KMS-11 (cell line): ENCODE measurements around the gene DNAH10.

Source experiments
- H2AFZ ChIP-seq: fragments of 200-600 bp; sonication (generic); 2 replicates; pipeline ENCODE4 v1.6.1; 2016; ENCODE audit warnings: antibody characterized with exemption, mixed run types, low read depth
- H3K27ac ChIP-seq: fragments of 200-600 bp; sonication (generic); 2 replicates; pipeline ENCODE4 v1.6.1; 2016; ENCODE audit warnings: mild to moderate bottlenecking, mixed run types
- H3K27me3 ChIP-seq: fragments of 200-600 bp; sonication (generic); 2 replicates; pipeline ENCODE4 v1.6.1; 2017; ENCODE audit warnings: mild to moderate bottlenecking, low read depth, mixed run types, moderate library complexity; ENCODE audit not compliant: insufficient read depth
- H3K36me3 ChIP-seq: fragments of 200-600 bp; sonication (generic); 2 replicates; pipeline ENCODE4 v1.6.1; 2017; ENCODE audit warnings: mild to moderate bottlenecking, mixed run types; ENCODE audit not compliant: insufficient read depth
- H3K4me1 ChIP-seq: fragments of 200-600 bp; sonication (generic); 2 replicates; pipeline ENCODE4 v1.6.1; 2016; ENCODE audit warnings: mild to moderate bottlenecking, low read depth, mixed run types; ENCODE audit not compliant: poor library complexity, severe bottlenecking
- H3K4me2 ChIP-seq: fragments of 200-600 bp; sonication (generic); 2 replicates; pipeline ENCODE4 v1.7.0; 2016; ENCODE audit warnings: mild to moderate bottlenecking, mixed run types
- H3K4me3 ChIP-seq: fragments of 200-600 bp; sonication (generic); IDR thresholded peaks from 2 replicates; pipeline ENCODE4 v1.6.1; 2017; ENCODE audit warnings: low read depth, low read length, mixed read lengths; ENCODE audit not compliant: insufficient read depth
- H3K79me2 ChIP-seq: fragments of 200-600 bp; sonication (generic); 2 replicates; pipeline ENCODE4 v1.6.1; 2016; ENCODE audit warnings: low read depth, mixed run types; ENCODE audit not compliant: insufficient read depth
- H3K9ac ChIP-seq: fragments of 200-600 bp; sonication (generic); 2 replicates; pipeline ENCODE4 v1.6.1; 2016; ENCODE audit warnings: mild to moderate bottlenecking, mixed run types
- H4K20me1 ChIP-seq: fragments of 200-600 bp; sonication (generic); 2 replicates; pipeline ENCODE4 v1.6.1; 2016; ENCODE audit warnings: mild to moderate bottlenecking, mixed run types; ENCODE audit not compliant: insufficient read depth
- CTCF ChIP-seq: fragments of 200-600 bp; sonication (generic); conservative IDR thresholded peaks from 2 replicates; pipeline ENCODE4 v1.6.1; 2017; ENCODE audit warnings: low read depth, mild to moderate bottlenecking, antibody characterized with exemption, low read length, moderate library complexity, mixed read lengths

Gene DNAH10

GRCh38 chr12:123912415-123913380 is 150.6 kb downstream of the DNAH10 start:
- no peak overlapping the region for H3K4me3 ChIP-seq
- H3K4me2 ChIP-seq = no peak overlapping the region
- TF ChIP-seq CTCF = no peak
- no peaks in the 10 kb centered on the region for H3K4me1 ChIP-seq
- no peaks in the 10 kb centered on the region for H3K27me3 ChIP-seq
- H3K27ac ChIP-seq = no peak overlapping the region
- H4K20me1 ChIP-seq = no peaks in the 10 kb centered on the region
- no peak overlapping the region for H2AFZ ChIP-seq
- no peaks in the 10 kb centered on the region for H3K36me3 ChIP-seq
- no peaks in the 10 kb centered on the region for H3K79me2 ChIP-seq
- H3K9ac ChIP-seq = no peak overlapping the region

DNA sequence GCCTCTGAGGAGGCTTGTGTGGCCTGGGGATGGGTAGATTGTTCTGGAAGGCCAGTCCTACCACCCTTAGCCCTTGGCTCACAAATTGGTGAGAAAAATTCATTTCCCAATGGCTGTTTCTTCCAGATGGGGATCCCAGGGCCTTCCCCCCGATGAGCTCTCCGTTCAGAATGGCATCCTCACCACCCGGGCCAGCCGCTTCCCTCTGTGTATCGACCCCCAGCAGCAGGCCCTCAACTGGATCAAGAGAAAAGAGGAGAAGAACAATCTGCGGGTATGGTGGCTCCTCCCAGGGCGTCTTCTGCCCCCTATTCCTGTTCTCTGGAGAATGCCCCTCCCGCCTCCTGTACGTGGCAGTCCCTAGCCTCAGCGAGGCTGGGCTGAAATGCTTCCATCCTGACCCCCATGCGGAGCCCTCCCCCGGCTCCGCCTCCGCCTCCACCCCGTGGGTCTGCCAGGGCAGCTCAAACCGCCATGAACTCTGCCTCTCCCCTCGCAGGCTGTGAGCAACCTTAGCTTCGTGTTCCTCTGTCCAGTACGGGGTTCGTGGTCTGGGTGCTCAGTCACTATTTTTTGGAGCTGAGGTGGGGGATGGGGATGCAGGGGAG is 152.7 kb downstream of the DNAH10 start:
- Histone ChIP-seq H3K4me3 (no peak overlapping the region), H3K4me2 (no peak overlapping the region), H2AFZ (no peak overlapping the region), H3K27ac (no peak overlapping the region), H3K27me3 (no peaks in the 10 kb centered on the region), H4K20me1 (no peaks in the 10 kb centered on the region), H3K36me3 (no peaks in the 10 kb centered on the region), H3K9ac (no peak overlapping the region), H3K79me2 (no peaks in the 10 kb centered on the region), H3K4me1 (no peaks in the 10 kb centered on the region)
- TF ChIP-seq CTCF = no peak

GRCh38 chr12:123916729-123917128 is 154.6 kb downstream of the DNAH10 start:
- no peak for TF ChIP-seq CTCF
- H3K4me2 ChIP-seq = no peak overlapping the region

GRCh38 chr12:123917337-123917850 is 155.3 kb downstream of the DNAH10 start:
- H3K36me3 ChIP-seq = no peaks in the 10 kb centered on the region
- H4K20me1 ChIP-seq = no peaks in the 10 kb centered on the region
- H3K9ac ChIP-seq = no peak overlapping the region
- no peaks in the 10 kb centered on the region for H3K27me3 ChIP-seq
- H3K4me1 ChIP-seq = no peaks in the 10 kb centered on the region
- no peaks in the 10 kb centered on the region for H3K79me2 ChIP-seq
- no peak overlapping the region for H3K4me2 ChIP-seq
- TF ChIP-seq CTCF = no peak
- no peak overlapping the region for H2AFZ ChIP-seq
- H3K4me3 ChIP-seq = no peak overlapping the region
- H3K27ac ChIP-seq = no peak overlapping the region

More at GRCh38 chr12:123916729-123917128, 154.6 kb downstream of the DNAH10 start:
- H3K27me3 ChIP-seq = no peaks in the 10 kb centered on the region
- H3K79me2 ChIP-seq = no peaks in the 10 kb centered on the region
- no peaks in the 10 kb centered on the region for H3K4me1 ChIP-seq
- no peak overlapping the region for H3K9ac ChIP-seq
- no peaks in the 10 kb centered on the region for H3K36me3 ChIP-seq
- H3K4me3 ChIP-seq = no peak overlapping the region
- H3K27ac ChIP-seq = no peak overlapping the region
- H2AFZ ChIP-seq = no peak overlapping the region
- H4K20me1 ChIP-seq = no peaks in the 10 kb centered on the region
